DND-41 (cell line): ENCODE data around the gene SKIC8.

Experiments
- CTCF ChIP-seq: IDR thresholded peaks from 2 replicates; pipeline ENCODE4 v1.5.1; 2012; ENCODE audit warnings: borderline replicate concordance, low read length, moderate library complexity, mild to moderate bottlenecking; ENCODE audit not compliant: poor library complexity, severe bottlenecking; ENCODE audit errors: extremely low read depth
- EZH2 ChIP-seq: IDR thresholded peaks from 3 replicates; pipeline ENCODE4 v1.6.1; 2012; ENCODE audit warnings: borderline replicate concordance, low read depth, mild to moderate bottlenecking, moderate library complexity, low read length, inconsistent platforms; ENCODE audit not compliant: severe bottlenecking

GRCh38 chr15:78325092-78325843 lies 25.9 kb upstream of the SKIC8 start:
- TF ChIP-seq CTCF, result no peak
- no peak for TF ChIP-seq EZH2
